Measurements from ENCODE around the gene TIMELESS. TPM values are rescaled to one million over a fixed set of nuclear protein-coding genes. Genes with fewer than 3 reads are reported as not detected.
"Not testable (repeated sequence)": the region's sequence is repeated elsewhere in the genome, so short reads cannot be mapped to it uniquely, and the experiment has no call there.

Gene TIMELESS
- total RNA-seq, 1 experiment from 2014 or later = 11.9 TPM

DNA sequence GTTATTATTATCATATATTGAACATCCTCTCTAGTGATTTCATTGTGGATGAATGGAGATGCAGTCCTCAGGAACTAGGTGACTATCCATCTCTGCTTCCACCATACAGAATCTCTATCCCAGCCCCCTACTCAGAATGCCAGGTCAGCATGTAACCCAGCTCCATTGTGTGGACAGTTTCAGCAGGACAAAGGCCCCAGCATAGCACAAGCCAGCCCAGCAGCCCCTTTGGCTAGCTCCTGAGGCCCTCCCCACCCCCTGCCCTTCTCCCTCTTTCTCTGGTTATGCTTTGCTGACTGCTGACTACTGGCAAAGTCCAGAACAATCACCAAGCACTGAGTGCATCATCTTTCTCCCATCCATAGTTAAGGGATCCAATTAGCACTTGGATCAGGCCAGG lies 13.3 kb upstream of the TIMELESS start:
- no peak for DNase-seq (ENCODE audit: low read depth)

DNA sequence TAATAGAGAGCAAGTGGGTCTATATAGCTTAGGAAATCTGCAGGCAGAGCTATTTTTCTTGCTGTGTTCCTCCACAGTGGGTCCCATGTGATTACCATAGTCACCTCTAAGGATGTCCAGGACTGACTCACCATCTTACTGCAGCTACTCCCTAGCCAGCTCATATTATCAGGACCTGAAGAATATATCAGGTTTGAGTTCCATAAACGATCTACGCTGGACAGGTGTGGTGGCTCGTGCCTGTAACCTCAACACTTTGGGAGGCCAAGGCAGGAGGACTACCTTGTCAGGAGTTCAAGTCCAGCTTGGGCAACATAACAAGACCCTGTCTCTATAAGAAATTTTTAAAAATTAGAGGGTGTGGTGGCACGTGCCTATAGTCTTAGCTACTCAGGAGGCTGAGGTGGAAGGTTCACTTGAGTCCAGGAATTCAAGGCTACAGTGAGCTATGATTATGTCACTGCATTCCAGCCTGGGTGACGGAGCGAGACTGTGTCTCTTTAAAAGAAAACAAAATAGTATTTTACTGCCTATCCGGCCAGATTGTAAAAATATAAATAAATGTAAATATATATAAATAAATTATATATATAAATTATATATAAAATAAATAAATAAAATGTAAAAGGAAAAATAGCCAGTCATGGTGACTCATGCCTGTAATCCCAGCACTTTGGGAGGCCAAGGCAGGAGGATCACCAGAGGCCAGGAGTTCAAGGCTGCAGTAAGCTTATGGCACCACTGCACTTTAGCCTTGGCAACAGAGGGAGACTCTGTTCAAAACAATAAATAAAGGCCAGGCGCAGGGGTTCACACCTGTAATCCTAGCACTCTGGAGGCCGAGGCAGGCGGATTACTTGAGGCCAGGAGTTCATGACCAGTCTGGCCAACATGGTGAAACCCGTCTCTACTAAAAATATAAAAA lies 12.3 kb upstream of the TIMELESS start:
- DNase-seq (ENCODE audit: low read depth) = peak; percentile 51

DNA sequence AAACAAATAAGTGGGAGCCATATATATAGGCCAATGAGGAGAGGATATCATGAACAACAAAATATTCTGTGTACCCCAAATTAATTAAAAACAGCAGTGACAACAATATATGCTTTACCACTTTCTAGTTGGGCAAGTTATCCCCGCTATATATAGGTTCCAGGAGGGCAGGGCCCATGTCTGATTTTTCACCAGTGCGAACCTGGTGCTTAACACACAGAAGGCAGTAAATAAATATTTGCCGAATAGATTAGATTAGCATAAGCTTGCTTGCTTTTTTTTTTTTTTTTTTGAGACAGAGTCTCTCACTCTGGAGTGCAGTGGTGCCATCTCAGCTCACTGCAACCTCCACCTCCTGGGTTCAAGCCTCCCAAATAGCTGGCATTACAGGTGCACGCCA lies 8.6 kb upstream of the TIMELESS start:
- no peak for DNase-seq (ENCODE audit: low read depth)

DNA sequence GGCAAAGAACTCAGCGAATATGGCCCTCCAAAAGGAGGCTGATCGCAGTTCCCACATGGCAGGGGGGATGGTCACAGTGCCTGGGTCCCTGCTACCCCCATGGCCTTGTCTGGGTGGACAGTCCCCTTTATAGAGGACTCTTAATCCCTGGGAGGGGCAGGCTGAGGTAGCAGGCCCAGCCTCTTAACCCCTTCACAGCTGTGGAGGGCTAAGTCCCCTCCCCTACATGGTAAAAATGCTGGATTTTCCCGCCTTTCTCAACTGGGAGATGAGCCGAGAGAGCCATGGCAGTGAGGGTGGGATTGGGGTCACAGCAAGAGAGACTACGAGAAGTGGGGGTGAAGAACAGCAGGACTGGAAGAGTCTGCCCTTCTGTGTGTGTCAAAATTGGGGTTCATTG lies 5.3 kb upstream of the TIMELESS start, which contains the start of gene MIP:
Gene MIP, minus strand, starts transcription at position 101 of the 400 bp plus-strand sequence. Its CDS starts 44 bp downstream, at position 57.
- no peak for DNase-seq (ENCODE audit: low read depth)

DNA sequence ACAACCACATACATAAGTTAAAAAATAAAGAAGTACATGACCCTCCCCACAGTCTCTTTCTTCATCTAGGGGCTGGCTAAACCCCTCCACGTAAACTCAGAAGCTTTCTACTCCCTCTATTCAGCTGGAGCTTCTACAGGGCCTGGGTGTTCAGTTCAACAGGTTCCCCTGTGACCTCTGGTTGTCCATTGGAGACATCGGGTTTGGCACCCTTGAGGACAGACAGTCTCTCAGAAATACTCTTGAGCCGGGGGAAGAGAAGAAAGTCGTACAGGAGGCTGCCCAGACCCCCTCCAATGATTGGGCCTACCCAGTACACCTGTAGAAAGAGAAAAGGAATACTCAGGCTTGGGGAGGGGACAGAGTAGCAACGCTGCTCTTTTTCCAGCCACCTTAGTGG lies 1.9 kb upstream of the TIMELESS start:
- no peak for DNase-seq (ENCODE audit: low read depth)

DNA sequence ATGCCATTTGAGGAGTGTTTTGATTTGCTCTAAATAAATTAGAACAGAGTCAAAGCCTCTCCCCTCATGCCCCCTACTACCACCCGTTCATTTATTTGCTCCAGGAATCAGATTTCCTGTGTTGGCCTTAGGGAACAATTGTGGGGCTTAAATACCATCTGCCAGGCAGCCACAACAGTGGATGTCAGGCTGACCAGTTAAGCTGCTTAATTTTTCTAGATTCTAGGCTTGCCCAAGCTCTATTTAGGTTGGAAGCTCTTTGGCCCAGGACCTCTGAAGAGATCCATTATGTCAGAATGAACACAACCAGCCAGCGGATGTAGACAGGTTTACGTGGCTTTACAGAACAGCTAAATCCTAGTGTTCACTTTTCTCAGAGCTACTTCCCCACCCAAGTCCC lies 1.0 kb upstream of the TIMELESS start:
- DNase-seq (ENCODE audit: low read depth) = no peak

DNA sequence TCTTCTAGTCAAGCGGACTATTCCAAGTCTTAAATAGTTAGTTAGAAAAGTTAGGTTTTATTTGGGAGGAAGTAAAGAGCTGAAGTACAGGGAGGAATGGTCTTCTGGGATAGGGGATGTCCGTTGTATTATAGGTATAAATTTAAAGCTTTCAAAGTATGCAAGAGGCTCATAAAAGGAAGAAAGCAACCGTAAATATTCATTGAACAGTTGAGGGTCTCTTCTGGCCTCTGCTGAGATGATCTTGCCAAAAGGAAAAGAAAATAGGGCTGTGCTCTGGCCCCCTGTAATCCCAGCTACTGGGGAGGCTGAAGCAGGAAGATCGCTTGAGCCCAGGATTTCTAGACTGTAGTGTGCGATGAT lies 377 bp upstream of the TIMELESS start:
- DNase-seq (ENCODE audit: low read depth) = no peak

DNA sequence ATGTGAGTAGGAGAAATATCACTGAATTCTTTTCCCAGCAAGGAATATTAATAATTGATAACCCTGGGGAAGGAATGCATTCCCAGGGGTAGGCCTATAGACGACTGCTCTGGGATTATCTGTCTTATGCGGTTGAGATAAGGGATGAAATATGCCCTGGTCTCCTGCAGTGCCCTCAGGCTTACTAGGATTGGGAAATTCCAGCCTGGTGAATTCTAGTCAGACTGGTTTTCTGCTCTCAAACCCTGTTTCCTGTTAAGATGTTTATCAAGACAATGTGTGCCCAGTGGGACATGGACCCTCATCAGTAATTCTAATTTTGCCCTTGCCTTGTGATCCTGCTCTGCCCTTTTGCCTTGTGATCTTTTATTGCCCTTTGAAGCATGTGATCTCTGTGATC lies 6.0 kb downstream of the TIMELESS start:
- DNase-seq (ENCODE audit: low read depth) = not testable (repeated sequence)

DNA sequence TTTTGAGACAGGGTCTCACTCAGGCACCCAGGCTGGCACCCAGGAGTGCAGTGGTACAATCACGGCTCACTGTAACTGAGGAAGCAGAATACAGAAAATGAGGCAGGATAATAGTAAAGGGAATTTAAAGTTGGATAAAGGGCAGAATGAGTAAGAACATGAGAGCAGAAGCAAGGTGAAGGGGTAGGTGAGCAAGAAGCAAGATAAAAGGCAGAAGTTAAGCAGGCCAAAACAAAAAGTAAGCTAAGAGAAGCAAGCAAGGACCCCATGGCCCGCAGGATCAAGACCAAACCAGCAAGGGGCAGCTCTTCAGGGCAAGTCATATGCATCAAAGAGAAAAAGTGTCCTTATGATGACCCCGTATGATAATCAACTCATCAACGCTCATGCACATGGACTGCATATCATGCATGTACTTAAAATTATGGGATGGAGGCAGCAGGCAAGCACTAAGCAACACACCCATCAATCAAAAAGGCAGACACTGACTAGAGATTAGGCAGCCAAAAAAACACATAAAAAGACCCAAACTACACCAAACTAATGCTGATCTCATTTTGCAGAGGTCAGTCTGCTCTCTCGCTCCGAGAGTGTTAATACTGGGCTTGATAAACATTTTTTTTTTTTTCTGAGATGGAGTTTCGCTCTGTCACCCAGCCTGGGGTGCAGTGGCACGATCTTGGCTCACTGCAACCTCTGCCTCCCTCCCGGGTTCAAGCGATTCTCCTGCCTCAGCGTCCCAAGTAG lies 11.6 kb downstream of the TIMELESS start:
- no peak for DNase-seq (ENCODE audit: low read depth)

DNA sequence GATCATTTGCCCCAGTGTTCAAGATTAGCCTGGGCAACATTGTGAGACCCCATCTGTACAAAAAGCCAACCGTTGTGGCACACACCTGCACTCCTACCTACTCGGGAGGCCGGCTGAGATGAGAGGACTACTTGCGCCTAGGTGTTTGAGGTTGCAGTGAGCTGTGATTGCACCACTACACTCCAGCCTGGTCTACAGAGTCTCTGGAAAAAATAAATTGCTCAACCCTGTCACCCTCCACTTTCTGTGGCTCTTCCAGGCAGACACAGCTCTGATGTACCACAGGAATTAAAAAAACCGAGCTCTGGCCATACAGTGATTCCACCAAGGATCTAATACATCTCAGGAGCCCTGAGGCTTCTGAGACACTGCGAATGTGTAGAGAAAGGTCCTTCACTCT lies 14.4 kb downstream of the TIMELESS start:
- no peak for DNase-seq (ENCODE audit: low read depth)

DNA sequence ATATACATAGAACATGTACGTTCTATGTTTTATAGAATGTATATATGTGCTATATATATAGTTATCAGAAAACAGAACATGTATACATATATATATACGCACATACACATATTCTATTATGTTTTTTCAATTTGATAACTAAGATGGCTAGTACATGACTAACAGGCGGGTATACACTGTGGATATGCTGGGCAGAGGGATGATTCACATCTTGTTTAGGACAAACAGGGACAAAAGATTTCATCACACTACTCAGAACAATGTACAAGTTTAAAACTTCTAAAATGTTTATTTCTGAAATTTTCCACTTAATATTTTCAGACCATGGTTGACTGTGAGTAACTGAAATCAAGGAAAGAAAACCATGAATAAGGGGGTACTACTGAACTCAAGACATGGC lies 17.4 kb downstream of the TIMELESS start:
- DNase-seq (ENCODE audit: low read depth) = no peak

DNA sequence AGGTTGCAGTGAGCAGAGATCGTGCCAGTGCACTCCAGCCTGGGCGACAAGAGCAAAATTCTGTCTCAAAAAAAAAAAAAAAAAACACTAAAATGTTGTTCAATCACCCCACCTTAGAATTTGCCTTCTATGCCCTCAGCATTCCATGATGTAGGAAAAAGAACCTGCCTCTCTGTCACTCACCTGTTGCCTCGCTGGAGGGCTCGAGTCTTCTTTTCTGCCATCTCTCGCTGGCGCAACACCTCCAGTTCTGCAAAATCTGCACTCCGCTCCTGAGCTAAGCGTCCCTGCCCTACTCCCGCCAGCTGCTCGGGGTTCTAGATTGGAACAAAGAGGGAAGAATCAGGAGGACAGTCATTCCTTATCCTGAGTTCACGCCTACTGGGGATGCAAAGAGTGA lies 17.9 kb downstream of the TIMELESS start:
- no peak for DNase-seq (ENCODE audit: low read depth)

DNA sequence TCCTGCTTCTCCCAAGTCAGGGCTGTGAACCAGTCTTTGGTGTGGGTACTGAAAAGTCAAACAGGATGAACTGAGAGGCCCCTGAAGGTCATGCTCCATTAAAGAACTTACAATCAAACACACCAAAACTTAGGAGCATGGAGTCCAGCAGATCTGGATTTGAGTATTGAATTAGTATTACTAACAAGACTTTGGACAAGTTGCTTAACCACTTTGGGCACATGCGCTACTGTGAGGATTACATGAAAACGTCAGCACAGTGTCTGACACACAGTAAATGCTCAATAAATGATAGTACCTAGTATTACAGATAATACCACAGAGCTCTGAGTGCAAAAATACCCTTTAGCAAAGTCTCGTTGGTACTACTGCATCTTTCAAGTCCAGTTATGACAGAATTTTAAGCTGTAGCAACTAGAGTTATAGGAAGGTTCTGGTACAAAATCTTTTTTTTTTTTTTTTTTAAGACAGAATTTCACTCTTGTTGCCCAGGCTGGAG lies 23.2 kb downstream of the TIMELESS start:
- DNase-seq (ENCODE audit: low read depth) = no peak

DNA sequence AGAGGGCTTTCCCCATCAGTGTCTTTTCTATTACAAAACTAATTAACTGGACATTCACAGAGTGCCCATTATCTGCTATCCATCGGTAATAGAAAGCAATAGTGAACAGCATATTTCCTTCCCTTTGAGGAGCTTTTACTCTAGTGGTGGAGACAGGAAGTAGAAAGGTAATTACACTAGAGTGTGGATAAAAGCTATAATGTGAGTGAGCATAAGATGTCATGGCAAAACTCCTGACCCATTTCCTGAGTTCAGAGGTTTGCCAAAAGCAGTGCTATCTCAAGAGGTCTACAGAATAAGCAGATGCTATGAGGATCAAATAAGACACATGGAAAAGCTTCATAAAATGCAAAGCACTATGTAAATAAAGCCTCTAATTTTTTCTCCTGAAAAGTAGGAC lies 24.0 kb downstream of the TIMELESS start:
- DNase-seq (ENCODE audit: low read depth) = no peak

DNA sequence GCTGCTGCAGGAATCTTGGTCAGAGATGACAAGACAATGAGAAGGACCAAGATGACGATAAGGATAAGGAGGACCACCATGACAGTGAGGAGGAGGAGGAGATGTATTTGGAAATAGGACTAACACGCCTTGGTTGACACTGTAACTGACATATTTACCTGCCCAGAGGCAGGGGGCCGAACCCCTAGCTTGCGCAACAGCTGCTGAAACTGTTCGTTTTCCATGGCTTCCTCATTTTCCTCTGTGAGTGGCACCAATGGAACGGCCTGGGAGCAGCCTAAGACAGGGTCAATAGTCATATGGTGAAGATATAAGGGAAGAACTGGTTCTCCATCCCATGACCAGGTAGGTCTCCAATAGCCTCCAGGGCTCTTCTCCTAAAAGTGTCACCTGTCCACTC lies 28.8 kb downstream of the TIMELESS start:
- no peak for DNase-seq (ENCODE audit: low read depth)

DNA sequence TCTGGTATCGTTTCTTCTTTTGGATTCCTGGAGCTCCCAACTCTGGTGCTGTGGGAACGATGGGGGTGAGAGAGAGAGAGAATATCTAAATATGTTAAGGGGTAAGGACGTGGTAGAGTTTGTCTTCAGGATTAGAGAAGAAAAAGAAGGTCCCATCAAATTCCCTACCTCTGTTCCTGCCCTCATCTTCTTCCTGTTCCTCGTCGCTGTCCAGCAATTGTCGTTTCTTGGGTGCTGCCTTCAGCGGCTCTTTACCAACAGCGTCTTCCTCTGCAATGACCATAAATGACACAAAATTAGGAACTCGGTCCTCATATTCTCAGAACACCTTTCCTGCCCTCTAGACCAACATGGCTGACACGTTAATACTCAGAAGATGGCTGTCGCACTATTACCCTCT lies 31.5 kb downstream of the TIMELESS start:
- DNase-seq (ENCODE audit: low read depth) = no peak

DNA sequence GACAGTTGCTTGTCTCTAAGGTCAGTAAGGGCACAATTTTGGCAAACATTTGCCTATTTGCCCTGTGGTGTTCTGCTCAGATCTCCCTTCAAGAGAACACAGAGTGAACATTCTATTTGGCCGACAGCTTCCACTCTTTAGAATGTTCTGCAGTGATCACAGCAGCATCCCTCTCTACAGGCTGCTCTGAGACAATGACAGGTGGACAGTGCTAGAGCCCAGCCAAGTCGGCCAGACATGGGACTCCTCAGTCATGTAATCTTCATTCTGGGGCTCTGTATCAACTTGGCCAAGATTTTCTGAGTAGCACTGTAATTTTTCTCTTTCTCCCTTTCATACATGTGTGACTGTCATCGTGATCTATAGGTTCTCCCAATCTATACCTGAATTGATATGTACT lies 34.8 kb downstream of the TIMELESS start:
- DNase-seq (ENCODE audit: low read depth) = no peak

DNA sequence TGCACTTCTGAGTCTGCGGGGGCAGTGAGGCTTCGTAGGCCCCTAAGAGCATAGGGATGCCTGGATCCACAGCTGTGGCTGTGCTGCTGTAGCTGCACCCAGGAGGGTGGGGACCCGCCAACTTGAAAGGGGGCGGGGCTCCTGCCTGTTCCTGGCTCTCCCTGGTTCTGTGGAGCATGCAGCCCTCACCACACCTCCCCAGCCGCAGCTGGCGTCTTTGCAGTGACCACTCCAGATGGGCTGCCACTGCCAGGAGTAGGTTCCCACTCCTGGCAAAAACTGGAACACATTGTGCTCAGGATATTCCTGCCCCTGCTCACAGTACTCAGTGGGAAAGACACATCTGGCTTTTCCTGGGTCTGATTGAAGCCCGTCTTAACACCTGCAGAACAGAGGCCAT lies 35.8 kb downstream of the TIMELESS start:
- no peak for DNase-seq (ENCODE audit: low read depth)

DNA sequence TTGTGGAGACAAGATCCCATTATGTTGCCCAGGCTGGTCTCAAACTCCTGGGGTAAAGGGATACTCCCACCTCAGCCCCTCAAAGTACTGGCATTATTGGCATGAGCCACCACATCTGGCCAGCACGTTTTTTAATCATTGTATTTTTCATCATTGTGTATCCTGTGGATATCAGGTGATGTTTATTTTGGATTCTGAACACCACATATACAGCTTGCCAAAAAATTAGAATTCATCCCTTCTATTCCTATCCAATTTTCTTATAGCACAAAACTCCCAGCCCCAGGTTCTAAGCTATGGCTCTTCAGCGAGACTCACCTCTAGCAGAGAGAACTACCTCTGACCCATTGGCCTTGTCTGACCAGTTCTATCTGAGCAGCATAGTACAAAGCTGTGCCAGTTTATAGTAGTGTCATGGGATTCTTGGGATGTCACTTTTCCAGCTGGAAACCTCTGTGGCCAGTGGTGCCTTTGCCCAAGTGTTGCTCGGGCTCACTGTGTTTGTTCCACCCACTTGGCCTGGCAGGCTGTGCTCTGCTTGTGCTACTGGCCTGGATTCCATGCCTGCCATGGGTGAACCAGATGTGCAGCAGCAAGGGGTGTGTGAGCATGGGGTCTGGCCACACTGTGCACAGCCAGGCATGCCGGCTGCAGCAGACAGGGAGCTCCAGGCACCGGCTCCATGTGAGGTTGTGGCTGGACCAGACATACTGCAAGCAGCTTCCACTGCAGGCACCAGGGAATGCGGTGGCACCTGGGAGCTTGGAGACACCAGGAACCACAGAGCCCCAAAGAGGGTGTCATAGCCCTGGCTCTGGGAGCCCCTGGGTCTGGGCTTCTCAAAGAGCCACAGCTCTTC lies 37.2 kb downstream of the TIMELESS start:
- DNase-seq (ENCODE audit: low read depth) = no peak

DNA sequence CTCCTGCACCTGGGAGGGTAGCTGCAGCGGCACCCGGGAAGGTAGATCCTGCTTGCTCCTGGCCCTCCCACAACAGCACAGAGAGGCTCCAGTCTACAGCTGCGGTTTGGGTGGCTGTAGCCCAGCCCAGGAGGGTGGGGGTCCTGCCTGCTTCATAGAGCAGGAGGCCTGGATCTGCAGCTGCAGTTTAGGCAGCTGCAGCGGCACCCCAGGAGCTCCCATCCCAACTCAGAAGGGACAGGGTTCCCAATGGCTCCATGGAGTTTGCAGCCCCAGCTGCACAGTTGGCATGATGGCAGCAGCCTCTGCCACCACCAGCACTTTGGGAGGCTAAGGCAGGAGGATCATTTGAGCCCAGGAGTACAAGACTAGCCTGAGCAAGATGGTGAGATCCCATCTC lies 38.5 kb downstream of the TIMELESS start:
- no peak for DNase-seq (ENCODE audit: low read depth)

DNA sequence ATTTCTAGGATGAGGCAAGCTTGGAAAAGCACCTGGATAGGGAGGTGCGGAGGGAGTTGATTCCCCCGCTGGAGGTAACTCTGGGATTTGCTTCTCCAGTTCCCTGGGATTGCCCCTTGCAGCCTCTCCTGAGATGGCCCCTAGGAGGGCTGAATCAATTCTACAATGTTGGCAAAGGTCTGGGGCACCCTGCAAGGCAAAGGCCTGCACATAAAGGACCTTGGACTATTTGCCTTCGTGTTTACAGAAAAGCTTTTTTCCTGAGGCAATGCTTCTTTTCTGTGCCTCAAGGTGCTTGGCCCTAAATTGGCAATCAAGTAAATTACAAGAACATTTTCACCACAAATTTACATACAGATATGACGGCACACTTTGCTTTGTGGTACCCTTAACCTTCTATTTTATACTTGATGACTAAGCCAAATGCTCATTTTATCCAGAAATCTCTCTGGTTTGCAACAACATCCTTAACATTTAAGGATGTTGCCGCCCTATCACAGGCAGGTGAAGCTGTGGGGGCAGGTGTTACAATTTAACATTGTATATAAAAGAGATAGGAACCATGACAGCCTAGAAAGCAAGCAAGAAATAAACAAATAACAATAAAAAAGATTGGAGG lies 40.3 kb downstream of the TIMELESS start:
- no peak for DNase-seq (ENCODE audit: low read depth)

Measured in M059J (cell line).